ENCODE results near the gene OCA2. TPM values are rescaled to one million over a fixed set of nuclear protein-coding genes. Genes with fewer than 3 reads are reported as not detected.

Gene OCA2
- total RNA-seq, 1 experiment from 2014 or later, result 0.57 TPM

DNA sequence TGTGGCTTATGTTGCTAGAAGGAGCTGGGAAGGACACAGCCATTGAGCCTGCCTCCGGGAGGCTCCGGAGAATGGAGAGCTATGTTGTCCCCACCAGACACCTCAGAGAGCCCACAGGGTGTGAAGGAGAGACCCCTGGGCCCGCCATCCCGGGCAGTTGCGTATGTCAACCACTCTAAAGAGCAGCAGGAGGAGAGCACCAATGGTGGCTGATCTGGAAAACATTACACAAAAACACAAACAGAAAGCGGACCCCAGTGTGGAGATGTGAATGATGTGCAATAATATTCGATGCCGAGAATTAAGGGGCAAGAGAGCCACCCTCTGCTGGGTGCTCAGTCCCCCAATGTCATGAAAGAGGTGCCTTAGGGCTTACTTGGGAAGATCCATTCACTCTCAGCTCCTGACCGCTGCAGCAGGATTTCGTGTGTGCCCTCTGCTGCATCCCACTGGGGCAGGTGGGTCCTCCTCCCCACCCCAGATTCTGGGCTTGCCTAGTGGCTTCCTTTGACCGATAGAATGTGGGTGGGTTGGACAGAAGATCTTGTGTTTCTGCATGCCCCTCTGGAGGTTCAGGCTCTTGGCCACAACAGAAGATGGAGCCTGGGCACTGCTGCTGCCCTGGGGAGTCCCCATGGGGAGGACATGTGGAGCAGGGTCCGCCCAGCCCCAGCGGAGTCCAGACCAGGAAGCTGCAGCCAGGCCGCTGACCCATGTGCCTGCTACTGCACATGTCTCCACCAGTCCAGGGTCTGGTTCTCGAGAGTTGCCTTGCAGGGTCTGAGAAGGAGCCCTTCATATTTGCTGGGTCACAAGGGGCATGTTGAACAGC lies 245.3 kb downstream of the OCA2 start:
- Histone ChIP-seq H3K36me3 (ENCODE audit: control insufficient read depth, insufficient read depth, low read length) (no peaks in the 10 kb centered on the region; the same call in 1 of the 2 replicates), H3K4me3 (ENCODE audit: low read depth, low read length) (no peak overlapping the region), H3K9me3 (no peaks in the 10 kb centered on the region), H3K27me3 (replicated peaks; ENCODE audit: control insufficient read depth, insufficient read depth, low read length) (no peaks in the 10 kb centered on the region), H3K4me1 (no peaks in the 10 kb centered on the region)
- ChIA-PET CTCF (no interaction called here), POLR2A (no interaction called here)
- no peak for DNase-seq
- no peak overlapping the region for H3K4me3 Mint-ChIP-seq (ENCODE audit: unreplicated experiment)
- intact Hi-C loops (cut with micrococcal nuclease; ENCODE audit: unreplicated experiment), result no loop called here
- TF ChIP-seq CTCF (IDR thresholded peaks at IDR 0.05; ENCODE audit: insufficient read depth in 1 of 2, low read depth in 1 of 2, low read length in 1 of 2, severe bottlenecking in 1 of 2, unreplicated experiment in 1 of 2), result no peak
- no peaks in the 10 kb centered on the region for H3K4me1 Mint-ChIP-seq (ENCODE audit: low read depth, unreplicated experiment)
- H3K9me3 Mint-ChIP-seq (ENCODE audit: unreplicated experiment), result no peaks in the 10 kb centered on the region
- H3K27me3 Mint-ChIP-seq (ENCODE audit: insufficient read depth, unreplicated experiment), result peaks cover 3% of the 10 kb centered on the region
- H3K27ac Mint-ChIP-seq (ENCODE audit: unreplicated experiment), result no peak overlapping the region
- BruUV-seq (replicated peaks), result no TSS peak
- H3K36me3 Mint-ChIP-seq (ENCODE audit: insufficient read depth, unreplicated experiment), result no peaks in the 10 kb centered on the region

- no peak overlapping the region for H3K4me3 ChIP-seq (ENCODE audit: low read depth, low read length)
- intact Hi-C loops (cut with micrococcal nuclease; ENCODE audit: unreplicated experiment), result no loop called here
- DNase-seq, result no peak
- CTCF ChIA-PET, result no interaction called here
- Mint-ChIP-seq H3K9me3 (ENCODE audit: unreplicated experiment) (no peaks in the 10 kb centered on the region), H3K4me1 (ENCODE audit: low read depth, unreplicated experiment) (no peaks in the 10 kb centered on the region), H3K4me3 (ENCODE audit: unreplicated experiment) (no peak overlapping the region), H3K27me3 (ENCODE audit: insufficient read depth, unreplicated experiment) (peaks cover 3% of the 10 kb centered on the region), H3K36me3 (ENCODE audit: insufficient read depth, unreplicated experiment) (no peaks in the 10 kb centered on the region), H3K27ac (ENCODE audit: unreplicated experiment) (no peak overlapping the region)
- no peaks in the 10 kb centered on the region for H3K27me3 ChIP-seq (replicated peaks; ENCODE audit: control insufficient read depth, insufficient read depth, low read length)
- no peak for TF ChIP-seq CTCF (IDR thresholded peaks at IDR 0.05; ENCODE audit: insufficient read depth in 1 of 2, low read depth in 1 of 2, low read length in 1 of 2, severe bottlenecking in 1 of 2, unreplicated experiment in 1 of 2)
- H3K9me3 ChIP-seq, result no peaks in the 10 kb centered on the region
- POLR2A ChIA-PET, result no interaction called here
- BruUV-seq (replicated peaks), result no TSS peak
- no peaks in the 10 kb centered on the region; the same call in 1 of the 2 replicates for H3K36me3 ChIP-seq (ENCODE audit: control insufficient read depth, insufficient read depth, low read length)
- H3K4me1 ChIP-seq, result no peaks in the 10 kb centered on the region
Observed at GRCh38 chr15:27851858-27852210, 247.3 kb downstream of the OCA2 start.

- no peak overlapping the region for H3K4me3 ChIP-seq (ENCODE audit: low read depth, low read length)
- Mint-ChIP-seq H3K9me3 (ENCODE audit: unreplicated experiment) (no peaks in the 10 kb centered on the region), H3K36me3 (ENCODE audit: insufficient read depth, unreplicated experiment) (no peaks in the 10 kb centered on the region), H3K4me1 (ENCODE audit: low read depth, unreplicated experiment) (no peaks in the 10 kb centered on the region), H3K27ac (ENCODE audit: unreplicated experiment) (no peak overlapping the region), H3K27me3 (ENCODE audit: insufficient read depth, unreplicated experiment) (peaks cover 3% of the 10 kb centered on the region), H3K4me3 (ENCODE audit: unreplicated experiment) (no peak overlapping the region)
- no peaks in the 10 kb centered on the region; the same call in 1 of the 2 replicates for H3K36me3 ChIP-seq (ENCODE audit: control insufficient read depth, insufficient read depth, low read length)
- ChIA-PET POLR2A (no interaction called here), CTCF (no interaction called here)
- no peaks in the 10 kb centered on the region for H3K27me3 ChIP-seq (replicated peaks; ENCODE audit: control insufficient read depth, insufficient read depth, low read length)
- TF ChIP-seq CTCF (IDR thresholded peaks at IDR 0.05; ENCODE audit: insufficient read depth in 1 of 2, low read depth in 1 of 2, low read length in 1 of 2, severe bottlenecking in 1 of 2, unreplicated experiment in 1 of 2), result no peak
- no TSS peak for BruUV-seq (replicated peaks)
- no peaks in the 10 kb centered on the region for H3K4me1 ChIP-seq
- DNase-seq, result no peak
- no peaks in the 10 kb centered on the region for H3K9me3 ChIP-seq
- intact Hi-C loops (cut with micrococcal nuclease; ENCODE audit: unreplicated experiment), result no loop called here
Observed at GRCh38 chr15:27850981-27851857, 247.9 kb downstream of the OCA2 start.

All from Caco-2 (cell line).